ENCODE data around the gene RGS3. TPM values are rescaled to one million over a fixed set of nuclear protein-coding genes. Genes with fewer than 3 reads are reported as not detected.
"Not testable (repeated sequence)": the region's sequence is repeated elsewhere in the genome, so short reads cannot be mapped to it uniquely, and the experiment has no call there.

The RGS3 gene
- total RNA-seq, 1 experiment from 2014 or later = 75.3 TPM

DNA sequence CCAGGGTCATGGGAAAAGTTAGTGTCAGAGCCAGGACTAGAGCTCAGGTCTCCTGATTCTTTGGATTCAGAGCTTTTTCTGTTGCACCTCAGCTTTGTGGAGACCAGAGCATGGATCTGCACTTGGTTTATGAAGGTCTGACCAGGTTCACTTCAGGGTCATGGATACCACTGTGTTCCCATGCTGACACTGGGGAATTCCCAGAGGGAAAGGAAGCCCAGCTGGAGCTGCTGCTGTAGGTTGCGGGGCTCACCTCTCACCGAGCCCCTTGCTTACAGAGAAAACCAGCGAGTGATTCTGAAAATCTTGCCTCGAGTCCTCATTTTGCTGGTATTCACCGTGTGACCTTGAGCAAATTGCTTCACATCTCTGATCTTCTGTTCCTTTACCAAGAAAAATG lies 83.0 kb downstream of the RGS3 start:
- DNase-seq (ENCODE audit: low spot score) = no peak

DNA sequence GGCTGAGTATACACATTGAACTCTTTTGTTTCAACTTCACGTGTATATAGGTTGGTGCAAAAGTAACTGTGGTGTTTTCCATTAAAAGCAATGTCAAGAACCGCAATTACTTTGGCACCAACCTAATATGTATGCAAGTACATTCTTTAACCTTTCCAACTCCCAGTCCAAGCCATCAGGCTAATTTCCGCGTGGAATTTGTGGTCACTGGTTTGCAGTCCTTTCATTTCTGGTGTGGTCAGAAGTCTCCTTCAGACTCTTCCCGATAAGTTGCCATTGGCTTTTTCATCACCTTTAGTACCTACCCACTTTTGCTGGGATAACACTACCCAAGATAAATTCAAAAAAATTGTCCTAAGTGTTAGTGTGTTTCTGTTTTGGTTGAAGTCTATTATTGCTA lies 84.0 kb downstream of the RGS3 start:
- no peak for DNase-seq (ENCODE audit: low spot score)

GRCh38 chr9:113548221-113549041 lies 84.9 kb downstream of the RGS3 start:
- DNase-seq (ENCODE audit: low spot score) = peak; percentile 83

GRCh38 chr9:113549892-113550291 lies 86.4 kb downstream of the RGS3 start:
- not testable (repeated sequence) for DNase-seq (ENCODE audit: low spot score)

DNA sequence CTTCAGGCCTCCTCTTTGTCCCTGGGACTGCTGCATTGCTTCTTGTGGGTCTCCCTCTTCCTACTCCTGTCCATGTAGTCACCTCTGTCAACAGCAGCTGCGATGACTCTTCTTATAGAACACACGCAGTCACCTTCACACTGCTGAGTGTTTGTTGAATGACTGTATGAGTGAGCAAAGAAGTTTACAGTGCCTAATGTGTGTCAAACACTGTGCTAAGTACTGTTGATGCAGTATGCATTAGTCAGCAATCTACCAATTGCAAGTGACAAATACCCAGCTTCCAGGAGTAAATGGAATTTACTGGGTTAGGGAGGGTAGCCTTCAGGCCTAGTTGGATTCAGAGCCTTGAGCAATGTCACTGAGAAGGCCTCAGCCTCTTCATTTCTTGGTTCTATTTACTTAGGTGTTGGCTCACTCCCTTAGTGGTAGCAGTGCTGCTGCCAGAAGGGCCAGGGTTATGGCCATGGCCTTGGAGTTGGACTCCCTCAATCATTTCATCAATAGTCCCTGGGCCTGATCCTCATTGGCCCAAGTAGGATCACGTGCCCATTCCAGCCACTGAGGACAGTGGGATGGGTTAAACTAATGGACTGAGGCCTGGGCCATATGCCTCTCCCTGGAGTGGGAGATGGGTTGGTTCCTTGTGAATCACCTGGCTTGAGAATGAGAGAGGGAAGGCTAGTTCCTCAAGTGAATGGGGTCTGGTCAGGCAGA lies 93.5 kb downstream of the RGS3 start:
- DNase-seq (ENCODE audit: low spot score) = no peak

- DNase-seq (ENCODE audit: low spot score) = no peak
Observed at GRCh38 chr9:113558632-113559502, 95.3 kb downstream of the RGS3 start.

DNA sequence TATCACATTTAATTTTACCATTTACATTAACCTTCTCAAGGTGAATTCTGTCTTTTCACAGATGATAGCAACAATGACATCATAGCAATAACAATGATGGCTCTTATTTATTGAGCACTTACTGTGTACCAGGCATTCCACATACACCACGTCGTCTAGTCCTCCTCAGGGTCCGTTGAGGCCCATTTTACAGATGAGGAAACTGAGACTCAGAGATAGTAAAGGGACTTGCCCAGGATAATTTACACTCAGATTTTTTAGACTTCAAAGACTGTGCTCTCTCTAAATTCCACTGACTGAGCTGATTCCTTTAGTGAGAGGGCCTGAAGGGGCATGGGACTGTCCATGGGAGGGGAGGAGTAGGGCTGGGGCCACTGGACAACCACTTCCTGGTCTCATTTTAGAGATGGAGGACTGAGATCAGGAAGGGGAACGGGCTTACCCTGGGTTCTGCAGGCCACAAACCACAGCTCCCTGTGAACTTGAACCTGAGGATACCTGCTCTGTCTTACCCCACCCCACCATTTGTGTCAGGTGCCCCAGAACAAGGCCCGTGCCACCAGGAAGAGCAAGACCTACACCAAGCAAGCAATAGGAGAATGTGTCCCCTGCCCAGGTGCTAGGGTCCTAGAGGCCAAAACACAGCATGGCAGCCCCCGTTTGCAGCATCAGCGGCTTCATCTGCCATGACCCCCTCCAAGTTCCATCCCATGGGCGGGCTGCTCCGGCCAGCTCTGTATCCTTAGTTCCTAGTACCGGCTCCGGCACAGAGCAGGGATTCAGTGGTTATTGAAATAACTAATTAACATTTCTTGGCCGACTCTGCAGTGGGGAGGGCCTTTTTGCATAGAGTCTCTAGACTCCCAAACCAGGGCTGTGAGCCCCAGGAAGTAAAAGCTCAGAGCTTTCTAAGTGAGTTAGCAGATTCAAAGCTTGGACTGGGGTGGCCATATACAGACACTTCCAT lies 96.6 kb downstream of the RGS3 start:
- no peak for DNase-seq (ENCODE audit: low spot score)

- DNase-seq (ENCODE audit: low spot score) = no peak
Observed at GRCh38 chr9:113562653-113563381, 99.3 kb downstream of the RGS3 start.

GRCh38 chr9:113563826-113564497 lies 100.4 kb downstream of the RGS3 start:
- no peak for DNase-seq (ENCODE audit: low spot score)

DNA sequence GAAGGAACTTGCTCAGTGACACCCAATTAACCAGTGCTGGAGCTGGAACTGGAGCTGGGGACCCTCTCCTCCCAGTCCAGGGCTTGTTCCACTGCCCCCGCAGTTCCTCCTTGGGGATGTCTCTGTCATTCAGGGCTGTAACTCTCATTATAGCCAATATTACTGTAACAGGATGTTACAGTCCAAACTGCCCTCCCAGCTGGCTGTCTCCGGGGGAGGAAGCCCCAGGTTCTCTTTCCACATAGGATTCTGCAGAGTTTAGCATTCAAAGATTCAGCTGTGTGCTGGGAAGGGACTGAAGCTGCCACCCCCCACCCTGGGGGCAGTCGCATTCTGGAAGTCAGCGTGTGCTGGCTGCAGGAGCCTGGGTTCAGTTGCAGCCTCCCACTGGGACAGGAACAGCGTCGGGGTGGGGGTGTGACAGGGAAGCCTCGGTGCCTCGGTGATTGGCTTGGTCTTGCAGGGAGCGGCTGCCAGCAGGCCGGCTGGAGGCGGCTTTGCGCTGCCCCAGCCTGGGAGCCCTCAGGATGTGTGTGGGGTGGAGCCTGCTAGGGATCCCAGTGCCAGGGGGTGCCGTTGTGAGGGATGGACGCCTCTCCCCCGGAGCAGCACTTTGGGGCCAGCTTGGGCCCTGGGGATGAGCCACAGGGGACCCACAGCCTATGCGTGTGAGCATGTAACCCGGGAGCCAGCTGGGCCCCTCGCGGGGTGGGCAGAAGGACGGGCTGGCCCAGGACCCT lies 101.1 kb downstream of the RGS3 start:
- peak; percentile 70 for DNase-seq (ENCODE audit: low spot score)

DNA sequence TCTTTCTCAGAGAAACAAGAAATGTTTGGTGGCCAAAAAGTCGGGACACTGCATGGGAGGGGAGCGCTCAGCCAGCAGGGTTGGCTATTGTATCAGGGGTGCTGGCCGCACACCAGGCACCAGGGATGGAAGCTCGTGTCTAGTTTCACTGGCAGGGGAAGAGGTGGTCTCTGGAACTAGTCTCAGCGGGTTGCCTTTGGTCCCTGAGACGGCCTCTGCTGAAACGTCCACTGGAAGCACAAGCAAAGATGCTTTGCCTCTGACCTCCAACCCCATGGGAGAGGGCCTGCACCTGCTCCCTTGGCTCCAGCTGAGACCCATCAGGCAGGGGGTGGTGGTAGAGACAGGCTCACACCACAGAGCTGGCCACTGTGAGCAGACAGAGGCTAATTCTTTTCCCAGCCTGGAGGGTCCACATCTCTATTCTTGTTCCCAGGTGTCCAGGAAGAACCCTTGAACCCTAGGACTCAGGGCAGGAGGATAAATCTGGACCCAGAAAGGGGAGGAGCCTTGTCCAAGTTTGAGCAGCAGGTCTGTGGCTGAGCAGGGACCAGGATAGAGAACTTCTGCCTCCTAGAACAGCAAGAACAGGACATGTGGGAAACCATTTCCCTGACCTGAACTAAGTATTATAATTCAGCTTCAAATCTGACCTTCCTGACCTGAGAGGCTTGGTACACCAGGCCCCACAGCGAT lies 102.6 kb downstream of the RGS3 start:
- no peak for DNase-seq (ENCODE audit: low spot score)

GRCh38 chr9:113566712-113567071 lies 103.2 kb downstream of the RGS3 start:
- DNase-seq (ENCODE audit: low spot score) = no peak

- no peak for DNase-seq (ENCODE audit: low spot score)
Observed at GRCh38 chr9:113567361-113568080, 104.0 kb downstream of the RGS3 start.

GRCh38 chr9:113568081-113568435 lies 104.5 kb downstream of the RGS3 start:
- no peak for DNase-seq (ENCODE audit: low spot score)

- DNase-seq (ENCODE audit: low spot score) = no peak
Observed at GRCh38 chr9:113568571-113569321, 105.2 kb downstream of the RGS3 start.

- DNase-seq (ENCODE audit: low spot score) = no peak
Observed at GRCh38 chr9:113569472-113570060, 106.0 kb downstream of the RGS3 start.

- no peak for DNase-seq (ENCODE audit: low spot score)
Observed at GRCh38 chr9:113570106-113570505, 106.6 kb downstream of the RGS3 start.
